IPS-20b (cell line): ENCODE results near the gene B3GNT7.

ENCODE experiments used
- H3K27ac ChIP-seq: one replicate; pipeline ENCODE4 v1.5.1; 2013; ENCODE audit warnings: low read length
- H3K27me3 ChIP-seq: 2 replicates; pipeline ENCODE4 v1.6.1; 2013; ENCODE audit warnings: mild to moderate bottlenecking, low read length, inconsistent platforms; ENCODE audit not compliant: insufficient read depth
- H3K36me3 ChIP-seq: 2 replicates; pipeline ENCODE4 v1.6.1; 2013; ENCODE audit warnings: low read depth, mild to moderate bottlenecking, inconsistent platforms, low read length, moderate library complexity; ENCODE audit not compliant: insufficient read depth
- H3K4me1 ChIP-seq: 2 replicates; pipeline ENCODE4 v1.6.1; 2013; ENCODE audit warnings: mild to moderate bottlenecking, control low read depth, inconsistent platforms, low read length, moderate library complexity; ENCODE audit not compliant: insufficient read depth
- H3K4me3 ChIP-seq: 2 replicates; pipeline ENCODE4 v1.5.1; 2013; ENCODE audit warnings: mild to moderate bottlenecking, low read length, inconsistent platforms
- H3K9ac ChIP-seq: 2 replicates; pipeline ENCODE4 v1.6.1; 2013; ENCODE audit warnings: low read depth, mild to moderate bottlenecking, inconsistent platforms, low read length, moderate library complexity
- H3K9me3 ChIP-seq: 2 replicates; pipeline ENCODE4 v1.6.1; 2013; ENCODE audit warnings: mild to moderate bottlenecking, low read depth, low read length, inconsistent platforms; ENCODE audit not compliant: insufficient read depth

Gene B3GNT7

GRCh38 chr2:231378026-231378722 lies 17.3 kb upstream of the B3GNT7 start:
- H3K4me1 ChIP-seq = peaks cover 28% of the 10 kb centered on the region; the same call in 1 of the 2 replicates
- no peak overlapping the region; the same call in 1 of the 2 replicates for H3K9ac ChIP-seq
- H3K27ac ChIP-seq = no peak overlapping the region
- H3K4me3 ChIP-seq = no peak overlapping the region
- no peaks in the 10 kb centered on the region for H3K9me3 ChIP-seq
- H3K27me3 ChIP-seq = no peaks in the 10 kb centered on the region
- H3K36me3 ChIP-seq = no peaks in the 10 kb centered on the region

GRCh38 chr2:231379266-231380215 lies 16.0 kb upstream of the B3GNT7 start:
- H3K27me3 ChIP-seq = no peaks in the 10 kb centered on the region
- no peaks in the 10 kb centered on the region for H3K9me3 ChIP-seq
- H3K36me3 ChIP-seq = no peaks in the 10 kb centered on the region
- H3K27ac ChIP-seq = no peak overlapping the region
- H3K4me3 ChIP-seq = no peak overlapping the region
- no peak overlapping the region for H3K9ac ChIP-seq
- H3K4me1 ChIP-seq = peaks cover 28% of the 10 kb centered on the region; the same call in 1 of the 2 replicates

- Histone ChIP-seq H3K36me3 (no peaks in the 10 kb centered on the region), H3K9ac (no peak overlapping the region), H3K9me3 (peaks cover 5% of the 10 kb centered on the region; the same call in 1 of the 2 replicates), H3K4me3 (no peak overlapping the region), H3K27ac (no peak overlapping the region), H3K4me1 (peaks cover 22% of the 10 kb centered on the region; the same call in 1 of the 2 replicates), H3K27me3 (no peaks in the 10 kb centered on the region)
Measured at GRCh38 chr2:231380307-231380706, 15.2 kb upstream of the B3GNT7 start.

- peaks cover 13% of the 10 kb centered on the region; the same call in 1 of the 2 replicates for H3K4me1 ChIP-seq
- H3K9me3 ChIP-seq = peaks cover 5% of the 10 kb centered on the region; the same call in 1 of the 2 replicates
- no peak overlapping the region for H3K27ac ChIP-seq
- H3K4me3 ChIP-seq = no peak overlapping the region
- no peaks in the 10 kb centered on the region for H3K27me3 ChIP-seq
- H3K36me3 ChIP-seq = no peaks in the 10 kb centered on the region
- no peak overlapping the region for H3K9ac ChIP-seq
Measured at GRCh38 chr2:231380991-231381847, 14.3 kb upstream of the B3GNT7 start.

- no peak overlapping the region for H3K9ac ChIP-seq
- no peak overlapping the region for H3K27ac ChIP-seq
- no peaks in the 10 kb centered on the region for H3K27me3 ChIP-seq
- H3K9me3 ChIP-seq = peaks cover 5% of the 10 kb centered on the region
- H3K4me3 ChIP-seq = no peak overlapping the region
- H3K36me3 ChIP-seq = no peaks in the 10 kb centered on the region
- peaks cover 8% of the 10 kb centered on the region; the same call in 1 of the 2 replicates for H3K4me1 ChIP-seq
Measured at GRCh38 chr2:231382116-231382515, 13.4 kb upstream of the B3GNT7 start.

- Histone ChIP-seq H3K27ac (no peak overlapping the region), H3K36me3 (no peaks in the 10 kb centered on the region), H3K9me3 (peaks cover 5% of the 10 kb centered on the region), H3K27me3 (no peaks in the 10 kb centered on the region), H3K4me3 (no peak overlapping the region), H3K4me1 (no peaks in the 10 kb centered on the region; the same call in 1 of the 2 replicates), H3K9ac (no peak overlapping the region)
Measured at GRCh38 chr2:231383416-231384108, 11.9 kb upstream of the B3GNT7 start.

- H3K27ac ChIP-seq = no peak overlapping the region
- H3K36me3 ChIP-seq = no peaks in the 10 kb centered on the region
Measured at GRCh38 chr2:231384109-231384435, 11.4 kb upstream of the B3GNT7 start.

GRCh38 chr2:231384970-231385369 lies 10.5 kb upstream of the B3GNT7 start:
- no peak overlapping the region for H3K9ac ChIP-seq
- H3K27ac ChIP-seq = no peak overlapping the region
- H3K36me3 ChIP-seq = no peaks in the 10 kb centered on the region
- no peaks in the 10 kb centered on the region for H3K27me3 ChIP-seq
- H3K4me1 ChIP-seq = no peaks in the 10 kb centered on the region
- peaks cover 5% of the 10 kb centered on the region for H3K9me3 ChIP-seq
- no peak overlapping the region for H3K4me3 ChIP-seq

More at GRCh38 chr2:231384109-231384435, 11.4 kb upstream of the B3GNT7 start:
- Histone ChIP-seq H3K4me1 (no peaks in the 10 kb centered on the region), H3K27me3 (no peaks in the 10 kb centered on the region), H3K9me3 (peaks cover 5% of the 10 kb centered on the region), H3K9ac (no peak overlapping the region), H3K4me3 (no peak overlapping the region)

- Histone ChIP-seq H3K9ac (no peak overlapping the region), H3K36me3 (no peaks in the 10 kb centered on the region), H3K4me1 (no peaks in the 10 kb centered on the region), H3K4me3 (no peak overlapping the region), H3K27me3 (no peaks in the 10 kb centered on the region), H3K27ac (no peak overlapping the region), H3K9me3 (peaks cover 5% of the 10 kb centered on the region)
Measured at GRCh38 chr2:231385429-231385828, 10.1 kb upstream of the B3GNT7 start.

GRCh38 chr2:231386446-231386845 lies 9.1 kb upstream of the B3GNT7 start:
- H3K36me3 ChIP-seq = no peaks in the 10 kb centered on the region
- no peak overlapping the region for H3K4me3 ChIP-seq
- H3K27ac ChIP-seq = no peak overlapping the region
- H3K27me3 ChIP-seq = no peaks in the 10 kb centered on the region
- H3K9ac ChIP-seq = no peak overlapping the region
- peaks cover 5% of the 10 kb centered on the region for H3K9me3 ChIP-seq
- H3K4me1 ChIP-seq = no peaks in the 10 kb centered on the region
